ENCODE data around the gene ZSWIM8. TPM values are rescaled to one million over a fixed set of nuclear protein-coding genes. Genes with fewer than 3 reads are reported as not detected.

Gene ZSWIM8
- total RNA-seq, 1 donor from 2014 or later: 125 TPM

DNA sequence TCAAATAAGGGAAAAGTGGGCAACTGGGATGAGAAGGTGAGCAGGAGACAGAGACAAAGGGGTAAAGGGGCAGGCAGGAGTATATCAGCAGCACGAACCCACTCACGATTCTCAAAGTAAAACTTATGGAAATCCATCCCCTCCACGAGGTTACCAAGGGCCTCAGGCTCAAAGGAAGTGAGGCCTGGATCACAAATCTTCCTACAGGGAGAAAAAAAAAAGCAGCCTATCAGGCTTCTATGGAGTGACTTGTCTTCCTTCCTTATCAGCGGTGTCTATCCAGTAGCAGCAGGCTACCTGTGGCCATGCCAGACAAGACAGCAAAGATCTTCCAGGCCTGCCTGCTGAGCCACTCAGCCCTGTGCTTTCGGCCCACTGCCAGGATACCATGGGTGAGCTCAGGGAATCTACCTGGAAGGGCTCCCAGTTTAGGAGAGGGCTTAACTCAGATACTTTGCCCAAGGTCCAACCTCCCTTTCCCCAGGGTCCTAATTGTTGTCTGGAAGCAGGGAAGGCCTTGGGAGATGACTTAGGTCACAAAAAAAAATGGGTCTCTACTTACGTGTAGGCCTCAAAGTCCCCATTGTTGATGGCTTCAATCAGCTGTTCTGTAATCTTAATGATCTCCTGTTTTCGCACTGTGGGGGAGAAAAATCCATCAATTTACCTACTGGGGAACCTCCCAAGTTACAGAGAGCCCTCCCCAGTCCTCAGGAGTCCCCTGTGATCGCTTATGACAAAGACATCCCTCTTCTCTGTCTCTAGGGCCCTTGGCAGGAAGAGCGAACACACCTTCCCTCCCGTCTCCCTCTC lies 31.7 kb downstream of the ZSWIM8 start:
- no peak overlapping the region for H3K4me3 ChIP-seq
- peak overlapping the region; percentile 18 for H3K27ac ChIP-seq
- no peak for DNase-seq
- TF ChIP-seq, protein P1, sequence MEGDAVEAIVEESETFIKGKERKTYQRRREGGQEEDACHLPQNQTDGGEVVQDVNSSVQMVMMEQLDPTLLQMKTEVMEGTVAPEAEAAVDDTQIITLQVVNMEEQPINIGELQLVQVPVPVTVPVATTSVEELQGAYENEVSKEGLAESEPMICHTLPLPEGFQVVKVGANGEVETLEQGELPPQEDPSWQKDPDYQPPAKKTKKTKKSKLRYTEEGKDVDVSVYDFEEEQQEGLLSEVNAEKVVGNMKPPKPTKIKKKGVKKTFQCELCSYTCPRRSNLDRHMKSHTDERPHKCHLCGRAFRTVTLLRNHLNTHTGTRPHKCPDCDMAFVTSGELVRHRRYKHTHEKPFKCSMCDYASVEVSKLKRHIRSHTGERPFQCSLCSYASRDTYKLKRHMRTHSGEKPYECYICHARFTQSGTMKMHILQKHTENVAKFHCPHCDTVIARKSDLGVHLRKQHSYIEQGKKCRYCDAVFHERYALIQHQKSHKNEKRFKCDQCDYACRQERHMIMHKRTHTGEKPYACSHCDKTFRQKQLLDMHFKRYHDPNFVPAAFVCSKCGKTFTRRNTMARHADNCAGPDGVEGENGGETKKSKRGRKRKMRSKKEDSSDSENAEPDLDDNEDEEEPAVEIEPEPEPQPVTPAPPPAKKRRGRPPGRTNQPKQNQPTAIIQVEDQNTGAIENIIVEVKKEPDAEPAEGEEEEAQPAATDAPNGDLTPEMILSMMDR (IDR thresholded peaks at IDR 0.05): no peak
- intact Hi-C loops (cut with DNase I): no loop called here
- peak in 1 of 2 donors; percentile 15 for ATAC-seq
- no peaks in the 10 kb centered on the region for H3K27me3 ChIP-seq (ENCODE audit: low read depth)
- peaks cover 53% of the 10 kb centered on the region for H3K36me3 ChIP-seq
- no peaks in the 10 kb centered on the region for H3K9me3 ChIP-seq
- H3K4me1 ChIP-seq: peaks cover 36% of the 10 kb centered on the region

GRCh38 chr10:73817826-73818225 lies 32.4 kb downstream of the ZSWIM8 start:
- TF ChIP-seq, protein P1 (IDR thresholded peaks at IDR 0.05): no peak
- intact Hi-C loops (cut with DNase I): no loop called here
- ATAC-seq (no peak), DNase-seq (no peak)
- Histone ChIP-seq H3K4me1 (peaks cover 36% of the 10 kb centered on the region), H3K27me3 (ENCODE audit: low read depth) (no peaks in the 10 kb centered on the region), H3K9me3 (no peaks in the 10 kb centered on the region), H3K27ac (no peak overlapping the region), H3K36me3 (peaks cover 60% of the 10 kb centered on the region), H3K4me3 (no peak overlapping the region)

- Histone ChIP-seq H3K9me3 (no peaks in the 10 kb centered on the region), H3K4me3 (no peak overlapping the region), H3K27ac (no peak overlapping the region), H3K4me1 (peaks cover 36% of the 10 kb centered on the region), H3K36me3 (peaks cover 63% of the 10 kb centered on the region), H3K27me3 (ENCODE audit: low read depth) (no peaks in the 10 kb centered on the region)
- intact Hi-C loops (cut with DNase I): no loop called here
- TF ChIP-seq, protein P1 (IDR thresholded peaks at IDR 0.05): no peak
- no peak for DNase-seq
- ATAC-seq: no peak
Observed at GRCh38 chr10:73818402-73818801, 33.0 kb downstream of the ZSWIM8 start.

DNA sequence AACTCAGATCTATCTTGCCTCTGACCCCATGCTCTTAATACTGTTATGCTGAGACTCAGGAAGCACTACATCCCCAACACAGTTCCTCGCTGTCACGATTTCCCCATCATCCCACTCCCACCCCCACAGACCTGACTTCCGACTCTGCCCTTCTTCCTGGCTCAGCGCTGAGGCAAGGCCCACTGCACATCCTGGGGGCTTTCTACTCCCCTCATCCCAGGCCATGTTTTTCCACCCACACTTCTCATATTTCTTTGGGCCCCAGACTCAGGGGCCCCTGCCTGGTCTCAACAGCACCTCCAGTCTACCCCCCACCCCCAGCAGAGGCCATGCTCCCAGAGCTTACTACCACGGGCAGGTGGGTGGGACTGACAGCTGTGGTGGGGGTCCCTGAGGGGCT lies 33.7 kb downstream of the ZSWIM8 start:
- Histone ChIP-seq H3K4me3 (no peak overlapping the region), H3K27me3 (ENCODE audit: low read depth) (no peaks in the 10 kb centered on the region), H3K9me3 (no peaks in the 10 kb centered on the region), H3K36me3 (peaks cover 63% of the 10 kb centered on the region), H3K4me1 (peaks cover 36% of the 10 kb centered on the region), H3K27ac (peak overlapping the region; percentile 64)
- intact Hi-C loops (cut with DNase I): no loop called here
- DNase-seq (no peak), ATAC-seq (peak in 1 of 2 donors; percentile 13)
- TF ChIP-seq, protein P1 (IDR thresholded peaks at IDR 0.05): no peak

DNA sequence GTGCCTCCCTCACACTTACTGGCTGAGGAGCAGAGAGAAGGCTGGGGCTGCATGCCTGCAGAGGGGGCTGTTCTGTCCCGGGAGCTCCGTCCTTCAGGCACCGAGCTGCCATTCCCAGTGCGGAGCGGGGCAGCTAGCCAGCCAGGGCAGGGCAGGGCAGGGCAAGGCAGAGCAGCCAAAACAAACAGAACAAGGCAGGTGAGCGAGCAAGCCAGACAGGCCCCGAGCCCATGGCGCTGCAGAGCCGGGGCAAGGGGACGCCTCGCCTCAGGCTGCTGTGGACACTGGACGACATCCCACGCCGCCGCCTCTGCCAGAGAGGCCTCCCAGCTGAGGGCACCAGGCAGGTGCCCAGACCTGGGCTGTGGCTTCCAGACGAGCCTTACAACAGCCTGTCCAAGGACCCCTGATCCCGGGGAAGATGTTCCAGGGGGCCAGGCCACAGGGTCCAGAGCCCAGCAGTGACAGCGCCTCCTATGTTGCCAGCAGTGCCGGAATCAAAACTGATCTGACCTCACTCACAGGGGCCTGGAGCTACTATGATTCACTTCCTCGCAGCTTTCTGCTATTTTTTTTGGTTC lies 34.2 kb downstream of the ZSWIM8 start:
- peak; percentile 92 for ATAC-seq
- intact Hi-C loops (cut with DNase I): no loop called here
- peak overlapping the region; percentile 64 for H3K27ac ChIP-seq
- TF ChIP-seq, protein P1 (IDR thresholded peaks at IDR 0.05): no peak
- no peaks in the 10 kb centered on the region for H3K9me3 ChIP-seq
- peak; percentile 88 for DNase-seq
- no peak overlapping the region for H3K4me3 ChIP-seq
- peaks cover 63% of the 10 kb centered on the region for H3K36me3 ChIP-seq
- peaks cover 36% of the 10 kb centered on the region for H3K4me1 ChIP-seq
- H3K27me3 ChIP-seq (ENCODE audit: low read depth): no peaks in the 10 kb centered on the region

Measured in lower lobe of right lung (tissue), 2 donors.